ENCODE measurements around the gene SNX13. TPM values are rescaled to one million over a fixed set of nuclear protein-coding genes. Genes with fewer than 3 reads are reported as not detected.
A peak's percentile ranks its signal among the peaks of the same experiment; 100 is the strongest.

SNX13 gene
- total RNA-seq, 1 donor from 2014 or later: 32.9 TPM

DNA sequence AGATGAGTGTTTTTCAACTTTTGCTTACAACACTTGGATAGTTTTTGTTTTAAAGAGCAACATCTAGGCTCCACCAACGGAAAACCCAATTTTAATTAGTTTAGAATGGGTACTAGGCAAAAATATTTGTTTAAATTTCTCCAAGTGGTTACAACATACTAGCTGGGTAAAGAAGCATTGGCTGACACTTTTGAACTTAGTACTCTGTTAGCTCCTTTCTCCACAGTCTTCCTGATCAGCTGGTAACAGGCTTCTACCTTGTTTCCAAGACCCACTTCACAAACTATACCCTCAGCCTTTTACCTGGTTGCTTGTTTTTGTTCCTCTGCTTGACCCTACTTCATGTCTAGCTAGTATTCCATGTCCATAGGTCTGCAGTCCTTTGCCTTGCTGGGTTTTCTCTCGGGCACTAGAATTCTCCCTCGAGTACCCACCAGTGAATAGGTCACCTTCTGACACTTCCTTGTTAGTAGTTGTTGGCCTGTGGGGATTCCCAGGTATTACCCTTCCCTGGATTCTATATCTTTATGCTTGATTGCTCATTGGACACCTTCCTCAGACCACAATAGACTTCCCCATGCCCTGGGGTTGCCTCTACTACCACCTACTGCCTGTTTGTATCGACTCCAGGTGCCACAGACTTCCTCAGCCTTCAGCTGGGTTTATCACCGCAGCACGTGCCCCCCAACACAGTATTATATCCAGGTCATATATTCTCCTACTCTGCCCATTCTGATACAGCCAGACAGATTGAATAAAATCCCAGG is 45.4 kb upstream of the SNX13 start:
- FAIRE-seq (peak; percentile 80), DNase-seq (ENCODE audit: low read depth) (no peak)
- Histone ChIP-seq H3K4me3 (ENCODE audit: low read depth, low read length) (no peak overlapping the region), H3K27me3 (ENCODE audit: control insufficient read depth, insufficient read depth, low read length) (no peaks in the 10 kb centered on the region), H3K36me3 (ENCODE audit: control insufficient read depth, insufficient read depth, low read length) (no peaks in the 10 kb centered on the region)
- TF ChIP-seq, protein P1, sequence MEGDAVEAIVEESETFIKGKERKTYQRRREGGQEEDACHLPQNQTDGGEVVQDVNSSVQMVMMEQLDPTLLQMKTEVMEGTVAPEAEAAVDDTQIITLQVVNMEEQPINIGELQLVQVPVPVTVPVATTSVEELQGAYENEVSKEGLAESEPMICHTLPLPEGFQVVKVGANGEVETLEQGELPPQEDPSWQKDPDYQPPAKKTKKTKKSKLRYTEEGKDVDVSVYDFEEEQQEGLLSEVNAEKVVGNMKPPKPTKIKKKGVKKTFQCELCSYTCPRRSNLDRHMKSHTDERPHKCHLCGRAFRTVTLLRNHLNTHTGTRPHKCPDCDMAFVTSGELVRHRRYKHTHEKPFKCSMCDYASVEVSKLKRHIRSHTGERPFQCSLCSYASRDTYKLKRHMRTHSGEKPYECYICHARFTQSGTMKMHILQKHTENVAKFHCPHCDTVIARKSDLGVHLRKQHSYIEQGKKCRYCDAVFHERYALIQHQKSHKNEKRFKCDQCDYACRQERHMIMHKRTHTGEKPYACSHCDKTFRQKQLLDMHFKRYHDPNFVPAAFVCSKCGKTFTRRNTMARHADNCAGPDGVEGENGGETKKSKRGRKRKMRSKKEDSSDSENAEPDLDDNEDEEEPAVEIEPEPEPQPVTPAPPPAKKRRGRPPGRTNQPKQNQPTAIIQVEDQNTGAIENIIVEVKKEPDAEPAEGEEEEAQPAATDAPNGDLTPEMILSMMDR (IDR thresholded peaks at IDR 0.05; ENCODE audit: insufficient read depth, low read length, severe bottlenecking): no peak

DNA sequence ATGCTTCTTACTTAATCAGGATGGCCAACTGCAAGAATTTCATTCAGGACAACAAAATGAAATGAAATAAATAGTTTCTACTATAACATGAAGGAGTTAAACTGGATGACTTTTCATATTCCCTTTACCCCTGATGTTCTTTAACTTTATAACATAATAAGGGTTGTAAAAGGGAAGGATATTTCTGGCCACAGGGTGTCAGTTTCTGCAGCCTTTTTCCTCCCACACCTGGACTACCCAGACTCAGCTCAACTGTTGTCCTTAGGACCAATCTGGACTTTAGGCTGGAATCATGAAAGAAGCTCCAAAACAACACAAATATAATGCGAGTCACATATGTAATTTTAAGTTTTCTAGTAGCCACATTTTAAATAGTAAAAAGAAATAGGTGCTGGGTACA is 44.0 kb upstream of the SNX13 start:
- TF ChIP-seq, protein P1 (IDR thresholded peaks at IDR 0.05; ENCODE audit: insufficient read depth, low read length, severe bottlenecking): no peak
- no peak for FAIRE-seq

DNA sequence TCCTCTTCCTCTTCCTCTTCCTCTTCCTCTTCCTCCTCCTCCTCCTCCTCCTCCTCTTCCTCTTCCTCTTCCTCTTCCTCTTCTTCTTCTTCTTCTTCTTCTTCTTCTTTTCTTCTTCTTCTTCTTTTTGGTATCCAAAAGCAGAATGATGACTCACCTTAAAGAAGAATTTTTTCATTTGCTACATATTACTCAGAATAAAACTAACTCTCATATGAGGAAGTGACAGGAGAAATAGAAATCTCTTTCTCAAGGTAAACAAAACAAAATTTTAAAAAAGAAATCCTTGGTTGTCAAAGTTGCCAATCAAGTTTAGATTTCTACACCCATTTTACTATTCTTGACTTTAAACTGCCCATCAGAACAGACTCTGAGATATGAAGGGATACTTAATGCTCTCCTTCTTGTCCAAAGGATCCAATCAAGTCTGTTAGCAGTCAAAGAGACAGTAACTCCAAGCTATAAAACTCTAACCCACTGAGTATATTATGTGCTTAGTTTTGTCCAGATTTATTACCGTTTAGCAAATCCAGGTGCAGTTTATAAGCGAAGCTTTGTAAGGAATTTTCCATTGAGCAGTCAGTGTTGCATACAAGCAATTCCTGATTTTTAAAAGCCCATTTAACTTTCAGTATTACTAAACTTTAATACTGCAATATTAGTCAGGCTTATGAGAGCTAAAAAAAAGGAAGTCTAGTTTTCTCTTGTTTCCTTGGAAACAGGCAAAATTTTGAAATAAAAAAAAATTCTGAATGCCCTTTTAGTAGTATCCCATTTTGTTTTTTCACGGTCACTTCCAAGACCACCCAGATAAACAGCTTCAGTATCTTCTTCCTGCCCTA is 43.1 kb upstream of the SNX13 start:
- Histone ChIP-seq H3K27me3 (ENCODE audit: control insufficient read depth, insufficient read depth, low read length) (no peaks in the 10 kb centered on the region), H3K4me3 (ENCODE audit: low read depth, low read length) (no peak overlapping the region), H3K36me3 (ENCODE audit: control insufficient read depth, insufficient read depth, low read length) (no peaks in the 10 kb centered on the region)
- no peak for FAIRE-seq
- TF ChIP-seq, protein P1 (IDR thresholded peaks at IDR 0.05; ENCODE audit: insufficient read depth, low read length, severe bottlenecking): no peak
- DNase-seq (ENCODE audit: low read depth): no peak

More for the DNA sequence above, 44.0 kb upstream of the SNX13 start:
- no peak for DNase-seq (ENCODE audit: low read depth)
- Histone ChIP-seq H3K4me3 (ENCODE audit: low read depth, low read length) (no peak overlapping the region), H3K27me3 (ENCODE audit: control insufficient read depth, insufficient read depth, low read length) (no peaks in the 10 kb centered on the region), H3K36me3 (ENCODE audit: control insufficient read depth, insufficient read depth, low read length) (no peaks in the 10 kb centered on the region)

DNA sequence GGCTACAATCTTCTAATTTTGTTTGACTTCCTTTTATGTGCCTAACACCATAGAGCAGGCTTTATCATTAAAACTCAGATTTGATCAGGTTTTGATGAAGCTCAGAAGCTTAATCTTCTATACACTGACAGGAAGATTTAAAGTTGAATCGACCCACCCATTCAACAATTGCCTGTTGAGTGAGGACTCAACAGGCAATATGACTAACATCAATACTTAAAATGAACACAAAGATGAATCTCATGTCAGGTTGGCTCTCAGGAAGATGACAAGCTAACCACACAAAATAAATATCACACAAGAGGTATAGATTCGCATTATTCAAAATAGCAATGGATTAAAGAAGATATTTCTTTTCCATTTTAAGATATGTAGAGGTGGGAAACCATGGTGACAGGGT is 36.7 kb upstream of the SNX13 start:
- Histone ChIP-seq H3K4me3 (ENCODE audit: low read depth, low read length) (no peak overlapping the region), H3K27me3 (ENCODE audit: control insufficient read depth, insufficient read depth, low read length) (no peaks in the 10 kb centered on the region), H3K36me3 (ENCODE audit: control insufficient read depth, insufficient read depth, low read length) (no peaks in the 10 kb centered on the region)
- DNase-seq (ENCODE audit: low read depth) (no peak), FAIRE-seq (no peak)
- TF ChIP-seq, protein P1 (IDR thresholded peaks at IDR 0.05; ENCODE audit: insufficient read depth, low read length, severe bottlenecking): no peak

DNA sequence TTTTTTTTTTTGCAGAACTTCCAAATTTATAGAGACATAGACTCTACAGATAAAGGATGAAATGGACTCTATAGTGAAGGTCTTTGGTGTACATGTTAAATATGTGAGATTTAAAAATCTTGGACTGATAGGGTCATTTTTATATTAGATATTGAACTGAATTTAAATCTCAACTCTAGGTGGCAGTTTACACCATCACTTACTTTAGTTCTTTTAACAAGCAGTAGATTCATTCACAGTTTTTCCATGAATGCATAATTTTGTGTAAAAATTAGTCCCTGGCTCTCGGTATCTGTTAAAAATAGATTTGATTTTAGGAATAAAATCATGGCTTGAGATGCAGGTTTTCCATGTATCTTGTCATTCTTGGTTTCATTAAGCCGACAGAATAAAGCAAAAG is 31.1 kb upstream of the SNX13 start:
- no peaks in the 10 kb centered on the region for H3K27me3 ChIP-seq (ENCODE audit: control insufficient read depth, insufficient read depth, low read length)
- DNase-seq (ENCODE audit: low read depth): no peak
- H3K36me3 ChIP-seq (ENCODE audit: control insufficient read depth, insufficient read depth, low read length): no peaks in the 10 kb centered on the region
- H3K4me3 ChIP-seq (ENCODE audit: low read depth, low read length): no peak overlapping the region
- TF ChIP-seq, protein P1 (IDR thresholded peaks at IDR 0.05; ENCODE audit: insufficient read depth, low read length, severe bottlenecking): no peak
- no peak for FAIRE-seq
